Duodenal mucosa (tissue), 2 donors: ENCODE data around the gene NFKB2.

ENCODE experiments used
- H3K27ac ChIP-seq: one replicate; pipeline ENCODE4 v1.7.0; 2013; ENCODE audit warnings: low read depth, low read length
- H3K27me3 ChIP-seq, 2 donors: one replicate each; pipeline ENCODE4 v1.7.0; 2013; ENCODE audit warnings: low read length in 2 of 2, control low read depth in 1 of 2; ENCODE audit not compliant: insufficient read depth in 2 of 2, control insufficient read depth in 1 of 2
- H3K36me3 ChIP-seq, 2 donors: one replicate each; pipeline ENCODE4 v1.7.0; 2013; ENCODE audit warnings: low read length in 2 of 2, control low read depth in 1 of 2; ENCODE audit not compliant: insufficient read depth in 2 of 2, control insufficient read depth in 1 of 2
- H3K4me1 ChIP-seq, 2 donors: one replicate each; pipeline ENCODE4 v1.7.0; 2013; ENCODE audit warnings: low read length in 2 of 2, control low read depth in 1 of 2; ENCODE audit not compliant: insufficient read depth in 2 of 2, control insufficient read depth in 1 of 2
- H3K4me3 ChIP-seq, 2 donors: one replicate each; pipeline ENCODE4 v1.7.0; 2013; ENCODE audit warnings: low read length in 2 of 2, low read depth in 1 of 2
- H3K9ac ChIP-seq, 2 donors: one replicate each; pipeline ENCODE4 v1.7.0; 2013; ENCODE audit warnings: low read length in 2 of 2, low read depth in 1 of 2
- H3K9me3 ChIP-seq, 2 donors: one replicate each; pipeline ENCODE4 v1.7.0; 2013; ENCODE audit warnings: low read length in 2 of 2, control low read depth in 1 of 2; ENCODE audit not compliant: control insufficient read depth in 1 of 2

NFKB2 gene

DNA sequence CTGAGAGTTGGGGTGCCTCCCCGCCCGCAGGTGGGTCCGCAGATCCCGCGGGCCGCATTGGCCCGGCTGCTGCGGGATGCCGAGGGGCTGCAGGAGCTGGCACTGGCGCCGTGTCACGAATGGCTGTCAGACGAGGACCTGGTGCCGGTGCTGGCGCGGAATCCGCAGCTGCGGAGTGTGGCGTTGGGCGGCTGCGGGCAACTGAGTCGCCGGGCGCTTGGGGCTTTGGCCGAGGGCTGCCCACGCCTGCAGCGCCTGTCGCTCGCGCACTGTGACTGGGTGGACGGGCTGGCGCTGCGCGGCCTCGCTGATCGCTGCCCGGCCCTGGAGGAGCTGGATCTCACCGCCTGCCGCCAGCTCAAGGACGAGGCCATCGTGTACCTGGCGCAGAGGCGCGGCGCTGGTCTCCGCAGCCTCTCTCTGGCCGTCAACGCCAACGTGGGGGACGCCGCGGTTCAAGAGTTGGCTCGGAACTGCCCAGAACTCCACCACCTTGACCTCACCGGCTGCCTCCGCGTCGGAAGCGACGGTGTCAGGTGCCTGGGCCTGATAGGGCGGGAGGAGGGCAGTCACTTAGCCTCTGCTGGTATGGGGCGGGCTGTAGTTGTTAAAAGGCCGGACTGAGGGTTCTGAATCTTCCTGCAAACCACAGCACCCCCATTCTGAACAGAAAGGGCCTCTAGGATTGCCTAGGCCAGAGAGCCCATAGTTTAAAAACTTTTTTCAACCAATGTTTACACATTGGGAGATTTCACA, 26.4 kb downstream of the NFKB2 start:
- peaks cover 7 to 11% of the 10 kb centered on the region in 2 donors for H3K27me3 ChIP-seq
- peak overlapping the region; percentile 64 to 89 for H3K9ac ChIP-seq
- no peaks in the 10 kb centered on the region for H3K9me3 ChIP-seq
- H3K27ac ChIP-seq, result peak overlapping the region; percentile 78
- H3K4me3 ChIP-seq, result peak overlapping the region; percentile 77 to 93
- H3K36me3 ChIP-seq, result peaks cover 9 to 25% of the 10 kb centered on the region in 2 donors
- H3K4me1 ChIP-seq, result peaks cover 32 to 35% of the 10 kb centered on the region in 2 donors

DNA sequence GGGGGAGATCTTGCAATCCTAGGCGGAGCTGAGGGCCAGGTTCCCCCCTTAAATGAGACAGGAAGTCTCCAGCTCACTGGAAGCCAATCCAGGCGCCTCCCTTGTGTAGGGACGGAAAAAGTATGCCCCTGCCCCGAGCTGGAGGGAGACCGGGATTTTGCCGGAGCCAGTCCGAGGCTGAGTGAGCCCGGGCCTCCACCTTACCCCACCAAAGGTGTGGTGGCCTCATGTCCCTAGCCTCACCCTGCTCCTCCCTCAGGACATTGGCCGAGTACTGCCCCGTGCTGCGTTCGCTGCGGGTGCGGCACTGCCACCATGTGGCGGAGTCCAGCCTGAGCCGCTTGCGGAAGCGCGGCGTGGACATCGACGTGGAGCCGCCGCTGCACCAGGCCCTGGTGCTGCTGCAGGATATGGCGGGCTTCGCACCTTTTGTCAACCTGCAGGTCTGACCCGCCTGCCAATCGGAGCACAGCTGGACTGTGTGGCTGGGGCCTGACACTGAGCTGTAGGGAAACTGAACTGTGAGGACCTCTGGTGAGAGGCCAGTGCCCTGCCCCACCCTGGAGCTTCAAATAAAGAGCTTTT, 27.1 kb downstream of the NFKB2 start:
- Histone ChIP-seq H3K27ac (peak overlapping the region; percentile 78), H3K4me1 (peaks cover 32 to 35% of the 10 kb centered on the region in 2 donors), H3K9me3 (no peaks in the 10 kb centered on the region), H3K27me3 (peaks cover 6 to 7% of the 10 kb centered on the region in 2 donors), H3K36me3 (peaks cover 9 to 25% of the 10 kb centered on the region in 2 donors), H3K9ac (peak overlapping the region; percentile 64 to 89), H3K4me3 (peak overlapping the region; percentile 77 to 93)

GRCh38 chr10:102423372-102423968, 28.0 kb downstream of the NFKB2 start:
- Histone ChIP-seq H3K9me3 (no peaks in the 10 kb centered on the region), H3K27me3 (peaks cover 0 to under 1% of the 10 kb centered on the region in 2 donors), H3K27ac (no peak overlapping the region), H3K4me3 (peak overlapping the region; percentile 77 to 93), H3K4me1 (peaks cover 32 to 35% of the 10 kb centered on the region in 2 donors), H3K36me3 (peaks cover 9 to 25% of the 10 kb centered on the region in 2 donors), H3K9ac (peak overlapping the region; percentile 64 to 89)

DNA sequence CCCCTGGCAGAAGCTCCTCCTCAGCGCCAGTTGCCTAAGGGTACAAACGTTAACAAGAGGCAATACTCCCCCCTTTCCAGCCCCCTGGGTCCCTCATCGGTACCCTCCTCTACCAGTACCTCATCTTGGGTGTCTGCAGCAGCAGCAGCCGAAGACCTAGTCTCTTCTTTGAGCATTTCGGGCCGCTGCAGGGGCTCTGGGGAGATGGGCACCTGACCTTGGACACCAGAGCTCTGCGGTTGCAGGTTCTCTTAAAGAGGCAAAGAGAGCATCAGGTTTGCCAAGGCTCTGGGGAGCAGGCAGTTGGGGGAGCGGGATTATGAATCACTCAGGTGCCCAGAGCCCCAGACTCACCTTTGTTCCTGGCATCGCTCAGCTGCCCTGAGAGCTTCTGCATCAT, 28.6 kb downstream of the NFKB2 start:
- Histone ChIP-seq H3K9me3 (no peaks in the 10 kb centered on the region), H3K36me3 (peaks cover 9 to 25% of the 10 kb centered on the region in 2 donors), H3K4me3 (no peak overlapping the region), H3K27me3 (no peaks in the 10 kb centered on the region), H3K9ac (no peak overlapping the region), H3K27ac (no peak overlapping the region), H3K4me1 (peaks cover 28 to 32% of the 10 kb centered on the region in 2 donors)

GRCh38 chr10:102424916-102425315, 29.4 kb downstream of the NFKB2 start:
- peaks cover 9 to 25% of the 10 kb centered on the region in 2 donors for H3K36me3 ChIP-seq
- H3K9ac ChIP-seq, result no peak overlapping the region
- H3K9me3 ChIP-seq, result no peaks in the 10 kb centered on the region
- no peak overlapping the region for H3K27ac ChIP-seq
- H3K4me3 ChIP-seq, result no peak overlapping the region
- H3K4me1 ChIP-seq, result peaks cover 20 to 24% of the 10 kb centered on the region in 2 donors
- no peaks in the 10 kb centered on the region for H3K27me3 ChIP-seq

DNA sequence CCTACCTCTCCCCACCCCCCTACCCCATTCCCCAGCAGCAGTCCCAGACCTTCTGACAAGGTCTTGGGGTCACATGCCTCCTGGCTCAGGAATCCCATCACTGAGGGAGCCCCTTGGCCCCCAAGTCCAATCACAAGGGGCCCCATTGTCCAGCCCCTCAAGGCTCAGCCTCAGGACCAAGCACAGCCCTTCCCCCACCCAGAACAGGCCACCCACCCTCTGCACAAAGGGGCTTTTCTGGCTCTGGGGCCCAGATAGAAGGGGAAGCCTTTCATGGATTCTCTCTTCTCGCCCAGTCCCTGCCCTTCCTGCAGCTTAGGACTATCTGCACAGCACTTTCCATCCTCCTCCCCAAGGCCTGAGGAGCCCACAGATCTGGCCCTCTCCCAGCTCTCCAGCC, 29.9 kb downstream of the NFKB2 start:
- Histone ChIP-seq H3K27ac (no peak overlapping the region), H3K4me1 (peaks cover 16 to 19% of the 10 kb centered on the region in 2 donors), H3K36me3 (peaks cover 9 to 25% of the 10 kb centered on the region in 2 donors), H3K27me3 (no peaks in the 10 kb centered on the region), H3K9ac (no peak overlapping the region), H3K4me3 (no peak overlapping the region), H3K9me3 (no peaks in the 10 kb centered on the region)

GRCh38 chr10:102426803-102427287, 31.3 kb downstream of the NFKB2 start:
- no peaks in the 10 kb centered on the region for H3K27me3 ChIP-seq
- no peak overlapping the region for H3K9ac ChIP-seq
- no peaks in the 10 kb centered on the region for H3K9me3 ChIP-seq
- no peak overlapping the region for H3K4me3 ChIP-seq
- peaks cover 22 to 25% of the 10 kb centered on the region in 2 donors for H3K4me1 ChIP-seq
- no peak overlapping the region for H3K27ac ChIP-seq
- peaks cover 9 to 25% of the 10 kb centered on the region in 2 donors for H3K36me3 ChIP-seq

GRCh38 chr10:102429468-102429867, 34.0 kb downstream of the NFKB2 start:
- H3K9me3 ChIP-seq, result no peaks in the 10 kb centered on the region
- no peaks in the 10 kb centered on the region for H3K27me3 ChIP-seq
- peaks cover 0 to 13% of the 10 kb centered on the region in 2 donors for H3K36me3 ChIP-seq
- H3K4me3 ChIP-seq, result no peak overlapping the region
- no peak overlapping the region for H3K9ac ChIP-seq
- no peak overlapping the region for H3K27ac ChIP-seq
- H3K4me1 ChIP-seq, result peaks cover 9 to 19% of the 10 kb centered on the region in 2 donors

GRCh38 chr10:102431452-102432124, 36.1 kb downstream of the NFKB2 start:
- H3K4me1 ChIP-seq, result peaks cover 18 to 38% of the 10 kb centered on the region in 2 donors
- H3K27ac ChIP-seq, result no peak overlapping the region

More at GRCh38 chr10:102431452-102432124, 36.1 kb downstream of the NFKB2 start:
- H3K4me3 ChIP-seq, result peak overlapping the region; percentile 88
- H3K9ac ChIP-seq, result peak overlapping the region; percentile 84 to 99
- H3K36me3 ChIP-seq, result no peaks in the 10 kb centered on the region
- H3K9me3 ChIP-seq, result no peaks in the 10 kb centered on the region
- H3K27me3 ChIP-seq, result no peaks in the 10 kb centered on the region
